IMR-90 (cell line): ENCODE results near the gene TMCC3. TPM values are rescaled to one million over a fixed set of nuclear protein-coding genes. Genes with fewer than 3 reads are reported as not detected.

Experiments used
- ATAC-seq: fragments of 200-7000 bp; cut with Tn5 transposase; 2 replicates; pipeline ENCODE4 v1.9.1; 2020; ENCODE audit warnings: low read depth, mild to moderate bottlenecking, moderate library complexity
- BruUV-seq: library from RNA; stranded (reverse); fragments of 400-500 nt; replicated peaks from 2 replicates; lab custom pipeline; 2021; lab: Mats Ljungman, UMichigan
- CTCF ChIA-PET: fragments of 300-600 bp; formaldehyde crosslinking; extraction: SDS; loops from one replicate; lab custom pipeline; 2021; ENCODE audit warnings: antibody characterized with exemption; lab: Yijun Ruan, JAX
- POLR2A ChIA-PET: fragments of 300-600 bp; sonication (Branson Sonifier 250); formaldehyde crosslinking; loops from one replicate; lab custom pipeline; 2022; ENCODE audit warnings: antibody characterized with exemption; ENCODE audit not compliant: unreplicated experiment; lab: Charles Lee
- DNase-seq: peaks from one replicate; pipeline ENCODE4 v3.0.0; 2013
- H2AFZ ChIP-seq: replicated peaks from 2 replicates; pipeline ENCODE3; 2013; ENCODE audit warnings: low read length, mild to moderate bottlenecking; ENCODE audit not compliant: poor library complexity
- H2AK5ac ChIP-seq: 2 replicates; pipeline ENCODE4 v1.6.1; 2013; ENCODE audit warnings: low read depth, low read length, inconsistent platforms
- H2AK9ac ChIP-seq: replicated peaks from 2 replicates; pipeline ENCODE3; 2013; ENCODE audit warnings: mild to moderate bottlenecking, low read depth, low read length, moderate library complexity; ENCODE audit not compliant: poor library complexity
- H2BK120ac ChIP-seq: 2 replicates; pipeline ENCODE4 v1.6.1; 2013; ENCODE audit warnings: low read depth, low read length, inconsistent platforms
- H2BK15ac ChIP-seq: 3 replicates; pipeline ENCODE4 v1.6.1; 2013; ENCODE audit warnings: low read depth, low read length, inconsistent platforms
- H2BK20ac ChIP-seq: 2 replicates; pipeline ENCODE4 v1.6.1; 2013; ENCODE audit warnings: low read depth, mild to moderate bottlenecking, inconsistent platforms, low read length, moderate library complexity
- H2BK5ac ChIP-seq: 2 replicates; pipeline ENCODE4 v1.6.1; 2013; ENCODE audit warnings: mild to moderate bottlenecking, low read depth, low read length, inconsistent platforms; ENCODE audit not compliant: poor library complexity, severe bottlenecking
- H3K14ac ChIP-seq: replicated peaks from 2 replicates; pipeline ENCODE4 v1.6.1; 2013; ENCODE audit warnings: low read depth, low read length, inconsistent platforms
- H3K18ac ChIP-seq: 2 replicates; pipeline ENCODE4 v1.6.1; 2013; ENCODE audit warnings: low read depth, low read length, control low read depth
- H3K23ac ChIP-seq: 2 replicates; pipeline ENCODE4 v1.6.1; 2013; ENCODE audit warnings: low read depth, low read length, inconsistent platforms
- H3K27ac ChIP-seq: 2 replicates; pipeline ENCODE4 v1.5.1; 2013; ENCODE audit warnings: mild to moderate bottlenecking, control low read depth, low read length; ENCODE audit not compliant: insufficient read depth
- H3K27me3 ChIP-seq: 2 replicates; pipeline ENCODE4 v1.6.1; 2013; ENCODE audit warnings: low read length; ENCODE audit not compliant: control insufficient read depth, insufficient read depth
- H3K36me3 ChIP-seq: 2 replicates; pipeline ENCODE4 v1.6.1; 2013; ENCODE audit warnings: low read length, mixed read lengths; ENCODE audit not compliant: control insufficient read depth, insufficient read depth
- H3K4ac ChIP-seq: 2 replicates; pipeline ENCODE4 v1.6.1; 2013; ENCODE audit warnings: low read depth, low read length, inconsistent platforms
- H3K4me1 ChIP-seq: 2 replicates; pipeline ENCODE4 v1.6.1; 2013; ENCODE audit warnings: low read length, mixed read lengths; ENCODE audit not compliant: control insufficient read depth, insufficient read depth
- H3K4me2 ChIP-seq: 2 replicates; pipeline ENCODE4 v1.6.1; 2013; ENCODE audit warnings: low read depth, mild to moderate bottlenecking, control low read depth, low read length, moderate library complexity
- H3K4me3 ChIP-seq: 2 replicates; pipeline ENCODE4 v1.5.1; 2013; ENCODE audit warnings: low read depth, mild to moderate bottlenecking, control low read depth, low read length, moderate library complexity; ENCODE audit not compliant: insufficient read depth
- H3K56ac ChIP-seq: 2 replicates; pipeline ENCODE4 v1.6.1; 2013; ENCODE audit warnings: low read length, inconsistent platforms; ENCODE audit not compliant: insufficient read depth; ENCODE audit errors: extremely low read depth
- H3K79me1 ChIP-seq, 2 experiments: 2 replicates each; pipeline ENCODE4 v1.6.1; 2013; ENCODE audit warnings: low read length in 2 of 2, inconsistent platforms in 1 of 2, low read depth in 1 of 2
- H3K9ac ChIP-seq: 2 replicates; pipeline ENCODE4 v1.6.1; 2013; ENCODE audit warnings: low read depth, low read length, control low read depth
- H3K9me1 ChIP-seq: 2 replicates; pipeline ENCODE4 v1.6.1; 2013; ENCODE audit warnings: low read length, inconsistent platforms; ENCODE audit not compliant: insufficient read depth
- H3K9me3 ChIP-seq: 2 replicates; pipeline ENCODE4 v1.6.1; 2013; ENCODE audit warnings: low read length; ENCODE audit not compliant: control insufficient read depth, insufficient read depth
- H4K20me1 ChIP-seq: 2 replicates; pipeline ENCODE4 v1.6.1; 2013; ENCODE audit warnings: low read length, inconsistent platforms; ENCODE audit not compliant: insufficient read depth
- H4K5ac ChIP-seq: 2 replicates; pipeline ENCODE4 v1.6.1; 2013; ENCODE audit warnings: mild to moderate bottlenecking, low read depth, low read length, control low read depth
- H4K8ac ChIP-seq, 2 experiments: 2 replicates each; pipeline ENCODE4 v1.6.1; 2013; ENCODE audit warnings: low read depth in 2 of 2, low read length in 2 of 2, control low read depth in 1 of 2, inconsistent platforms in 1 of 2
- H4K91ac ChIP-seq: 2 replicates; pipeline ENCODE4 v1.6.1; 2013; ENCODE audit warnings: low read depth, low read length, inconsistent platforms; ENCODE audit not compliant: insufficient read depth
- CEBPB ChIP-seq: IDR thresholded peaks from 2 replicates; pipeline ENCODE4 v1.6.1; 2012; ENCODE audit warnings: low read depth, low read length, improper control_type of control experiment
- CHD1 ChIP-seq: IDR thresholded peaks from 2 replicates; pipeline ENCODE4 v1.6.1; 2012; ENCODE audit warnings: low read depth, low read length, improper control_type of control experiment
- ELK1 ChIP-seq: fragments of 150-350 bp; IDR thresholded peaks from 2 replicates; pipeline ENCODE4 v1.6.1; 2016; ENCODE audit warnings: low read depth, mild to moderate bottlenecking, low read length, moderate library complexity, borderline replicate concordance
- FOS ChIP-seq: fragments of 150-350 bp; IDR thresholded peaks from 2 replicates; pipeline ENCODE4 v1.6.1; 2016; ENCODE audit warnings: low read depth, low read length
- MAFK ChIP-seq: IDR thresholded peaks from 2 replicates; pipeline ENCODE4 v1.6.1; 2012; ENCODE audit warnings: low read depth, low read length, improper control_type of control experiment
- MAZ ChIP-seq: IDR thresholded peaks from 2 replicates; pipeline ENCODE4 v1.6.1; 2012; ENCODE audit warnings: low read depth, mild to moderate bottlenecking, low read length, improper control_type of control experiment, moderate library complexity, borderline replicate concordance
- MXI1 ChIP-seq: IDR thresholded peaks from 2 replicates; pipeline ENCODE4 v1.6.1; 2012; ENCODE audit warnings: low read depth, mild to moderate bottlenecking, low read length, moderate library complexity, borderline replicate concordance
- NFE2L2 ChIP-seq: fragments of 150-350 bp; IDR thresholded peaks from 2 replicates; pipeline ENCODE4 v1.6.1; 2016; ENCODE audit warnings: low read depth, mild to moderate bottlenecking, low read length
- POLR2A ChIP-seq: IDR thresholded peaks from 2 replicates; pipeline ENCODE4 v1.6.1; 2012; ENCODE audit warnings: mild to moderate bottlenecking, low read depth, low read length
- RAD21 ChIP-seq: IDR thresholded peaks from 2 replicates; pipeline ENCODE4 v1.6.1; 2012; ENCODE audit warnings: low read length, improper control_type of control experiment
- RCOR1 ChIP-seq: IDR thresholded peaks from 2 replicates; pipeline ENCODE4 v1.6.1; 2012; ENCODE audit warnings: mild to moderate bottlenecking, low read length, improper control_type of control experiment; ENCODE audit not compliant: insufficient replicate concordance
- RFX5 ChIP-seq: IDR thresholded peaks from 2 replicates; pipeline ENCODE4 v1.8.0; 2012; ENCODE audit warnings: low read depth, mild to moderate bottlenecking, low read length, moderate library complexity
- USF2 ChIP-seq: fragments of 150-350 bp; IDR thresholded peaks from 2 replicates; pipeline ENCODE4 v1.6.1; 2017; ENCODE audit warnings: mild to moderate bottlenecking, antibody characterized with exemption, low read length, low read depth
- WGBS, 2 experiments: methylation state at CpG; one replicate each; pipeline versions ENCODE4 v1.1.5 to v1.1.7; 2013; ENCODE audit warnings: missing lambda C conversion rate in 2 of 2; ENCODE audit not compliant: insufficient read length in 1 of 2; ENCODE audit errors: extremely low coverage in 2 of 2; 5-methylcytosine and 5-hydroxymethylcytosine counted together
- dilution Hi-C: fragments of 300-500 bp; cut with HindIII; formaldehyde crosslinking; loops from one replicate; pipeline ENCODE4 v1.14.3; 2018; ENCODE audit warnings: low sequenced_read_pairs; ENCODE audit not compliant: unreplicated experiment
- in situ Hi-C: fragments of 300-500 bp; cut with MboI; formaldehyde crosslinking; loops from 3 replicates; pipeline ENCODE4 v1.14.3; 2019; ENCODE audit warnings: low sequenced_read_pairs, inconsistent platforms, mixed read lengths
- intact Hi-C: fragments of 100-400 bp; cut with micrococcal nuclease; formaldehyde crosslinking; loops from 2 replicates; pipeline ENCODE4 v1.10.0; 2022
- polyA plus RNA-seq, 3 experiments: library from polyadenylated mRNA; depleted of rRNA; stranded (reverse); fragments of >200 nt; gene quantifications; 2 replicates each; pipeline ENCODE4 v1.2.3, GENCODE V29; 2012; ENCODE audit warnings: low replicate concordance in 1 of 3
- total RNA-seq: library from RNA; depleted of rRNA; stranded (reverse); fragments of >200 nt; gene quantifications from 2 replicates; pipeline ENCODE4 v1.2.3, GENCODE V29; 2012
- TF ChIP-seq, protein P1 (sequence below): conservative IDR thresholded peaks from 2 replicates; pipeline ENCODE4 v1.5.1; 2012; ENCODE audit warnings: mild to moderate bottlenecking, low read depth, low read length, improper control_type of control experiment

The TMCC3 gene
- total and polyA plus RNA-seq, 2 of the 4 experiments (the other 2 are of a cell fraction) = 0.14 to 0.36 TPM

- ATAC-seq (peak; percentile 95), DNase-seq (peak; percentile 56)
- in situ Hi-C loops = loop anchor here (5.0 kb wide), 1 partner anchor 385 kb away; the partner anchor contains the start of gene PLXNC1
- Histone ChIP-seq H3K23ac (no peak overlapping the region), H4K5ac (no peak overlapping the region), H3K9ac (no peak overlapping the region), H2BK5ac (no peak overlapping the region), H2AK5ac (no peak overlapping the region), H3K27ac (no peak overlapping the region), H3K4me2 (no peak overlapping the region), H3K79me1 (no peaks in the 10 kb centered on the region), H3K56ac (no peak overlapping the region), H4K20me1 (no peaks in the 10 kb centered on the region), H2AK9ac (peak overlapping the region; percentile 17), H3K9me1 (no peaks in the 10 kb centered on the region), H3K4ac (no peak overlapping the region), H3K14ac (no peak overlapping the region), H3K27me3 (peaks cover 20% of the 10 kb centered on the region), H3K4me1 (no peaks in the 10 kb centered on the region), H3K18ac (no peak overlapping the region), H3K9me3 (no peaks in the 10 kb centered on the region), H2BK15ac (no peak overlapping the region), H4K91ac (no peak overlapping the region), H3K36me3 (no peaks in the 10 kb centered on the region), H2BK20ac (no peak overlapping the region), H3K4me3 (no peak overlapping the region), H2AFZ (peak overlapping the region; percentile 57), H4K8ac (no peak overlapping the region), H2BK120ac (no peak overlapping the region)
- 0% methylated on average over 5 of the region's 16 CpGs; no CpG with 5 or more reads in 1 of the 2 experiments for WGBS, 2 experiments
- intact Hi-C loops = loop anchor here (1.0 to 5.0 kb wide), 5 partner anchors 75 to 398 kb away; partner anchors contain the start of gene CEP83
- POLR2A ChIA-PET = no interaction called here
- BruUV-seq = no TSS peak
- CTCF ChIA-PET = interaction anchor here (0.6 to 0.9 kb wide), 4 partner anchors 101 to 398 kb away, joined by 3 to 4 read pairs (median 4); no protein-coding TSS in a partner anchor
- dilution Hi-C loops = loop anchor here (25.0 kb wide), 1 partner anchor 395 kb away; the partner anchor contains the start of gene PLXNC1
- TF ChIP-seq, protein P1, sequence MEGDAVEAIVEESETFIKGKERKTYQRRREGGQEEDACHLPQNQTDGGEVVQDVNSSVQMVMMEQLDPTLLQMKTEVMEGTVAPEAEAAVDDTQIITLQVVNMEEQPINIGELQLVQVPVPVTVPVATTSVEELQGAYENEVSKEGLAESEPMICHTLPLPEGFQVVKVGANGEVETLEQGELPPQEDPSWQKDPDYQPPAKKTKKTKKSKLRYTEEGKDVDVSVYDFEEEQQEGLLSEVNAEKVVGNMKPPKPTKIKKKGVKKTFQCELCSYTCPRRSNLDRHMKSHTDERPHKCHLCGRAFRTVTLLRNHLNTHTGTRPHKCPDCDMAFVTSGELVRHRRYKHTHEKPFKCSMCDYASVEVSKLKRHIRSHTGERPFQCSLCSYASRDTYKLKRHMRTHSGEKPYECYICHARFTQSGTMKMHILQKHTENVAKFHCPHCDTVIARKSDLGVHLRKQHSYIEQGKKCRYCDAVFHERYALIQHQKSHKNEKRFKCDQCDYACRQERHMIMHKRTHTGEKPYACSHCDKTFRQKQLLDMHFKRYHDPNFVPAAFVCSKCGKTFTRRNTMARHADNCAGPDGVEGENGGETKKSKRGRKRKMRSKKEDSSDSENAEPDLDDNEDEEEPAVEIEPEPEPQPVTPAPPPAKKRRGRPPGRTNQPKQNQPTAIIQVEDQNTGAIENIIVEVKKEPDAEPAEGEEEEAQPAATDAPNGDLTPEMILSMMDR = peak; percentile 81
- TF ChIP-seq RCOR1 (no peak), MAFK (no peak), CEBPB (no peak), FOS (no peak), MXI1 (no peak), CHD1 (no peak), NFE2L2 (no peak), USF2 (no peak), POLR2A (no peak), RFX5 (no peak), MAZ (no peak), RAD21 (peak; percentile 93), ELK1 (no peak)
Measured at GRCh38 chr12:94532490-94533422, 117.6 kb downstream of the TMCC3 start.
